ENCODE measurements around the gene EFNA5.

Gene EFNA5

DNA sequence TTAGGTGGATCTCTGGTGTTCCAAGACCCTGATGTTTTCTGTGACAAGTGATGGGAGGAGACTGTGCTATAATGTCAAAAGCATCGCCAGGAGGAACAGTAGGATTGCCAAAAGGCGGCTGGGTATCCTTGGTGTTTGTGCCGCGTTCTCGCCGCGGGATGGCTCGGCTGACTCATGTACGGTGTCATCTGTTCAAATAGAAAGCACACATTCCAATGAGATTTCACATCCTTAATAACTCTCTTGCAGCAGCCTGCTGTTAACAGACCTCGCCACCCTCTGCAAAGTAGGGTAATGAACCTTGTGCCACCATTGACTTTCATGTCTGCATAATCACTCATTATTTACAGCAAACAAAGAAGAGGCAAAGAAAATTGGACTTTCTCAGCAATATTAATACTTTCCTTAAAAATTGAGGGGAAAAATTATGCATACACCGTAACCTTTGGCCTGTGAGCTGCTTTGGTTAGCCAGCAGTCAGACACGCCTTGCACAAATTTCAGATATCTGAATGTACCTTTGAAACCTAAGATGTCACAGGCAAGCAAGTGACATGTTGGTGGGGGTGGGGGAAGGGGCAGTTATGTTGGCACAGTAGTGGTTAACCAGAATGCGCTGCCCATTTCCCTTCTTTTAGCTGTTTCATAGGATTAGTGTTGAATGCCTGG is 289.4 kb downstream of the EFNA5 start:
- no peak for DNase-seq

DNA sequence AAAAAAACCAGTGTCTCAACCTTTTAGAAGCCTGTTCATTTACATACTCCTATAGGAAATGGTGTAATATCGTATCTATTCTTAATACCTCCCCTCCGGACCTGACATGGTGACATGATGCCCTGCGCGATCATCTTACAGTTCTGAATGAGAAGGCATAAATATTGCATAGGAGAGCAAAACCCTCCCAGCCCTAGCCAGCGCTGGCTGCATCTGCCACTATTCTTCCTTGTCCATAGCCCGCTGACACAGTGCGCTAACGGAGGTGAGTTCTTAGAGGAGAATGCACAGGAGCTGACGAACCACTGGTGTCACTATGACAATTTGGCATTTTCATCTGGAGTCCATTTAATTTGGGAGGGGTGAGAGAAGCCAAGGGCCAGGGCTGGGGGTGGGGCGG is 290.1 kb downstream of the EFNA5 start:
- DNase-seq = no peak

DNA sequence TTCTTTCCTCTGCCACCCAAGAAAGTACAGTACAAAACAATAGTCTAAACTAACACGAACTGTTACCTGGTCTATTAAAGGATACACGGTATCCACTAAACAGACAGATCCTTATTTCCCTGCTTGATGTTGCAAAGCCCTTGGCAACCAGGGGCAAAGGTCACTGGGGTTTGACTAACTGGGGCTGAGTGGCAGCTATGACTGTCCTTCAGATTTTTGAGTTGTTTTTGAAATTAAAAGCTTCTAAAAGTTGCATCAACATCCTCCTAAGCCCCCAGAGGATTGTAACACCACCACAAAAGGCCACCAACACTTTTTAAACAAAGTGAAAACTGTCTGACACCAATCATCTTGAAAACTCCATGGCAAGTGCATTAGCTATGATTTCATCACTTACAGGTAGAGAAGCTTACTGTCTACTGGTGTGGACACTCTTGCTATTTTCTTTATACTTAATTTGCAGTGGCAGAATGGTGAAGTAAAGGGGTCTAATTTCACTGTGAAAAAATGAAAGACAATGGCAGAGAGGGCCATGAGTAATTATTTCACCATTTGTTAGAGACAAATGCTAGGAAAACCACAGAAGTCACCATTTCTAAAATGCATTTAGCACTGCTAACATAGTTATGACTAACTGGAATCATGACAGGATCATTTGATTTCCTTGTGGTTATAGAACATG is 292.4 kb downstream of the EFNA5 start:
- DNase-seq = no peak

DNA sequence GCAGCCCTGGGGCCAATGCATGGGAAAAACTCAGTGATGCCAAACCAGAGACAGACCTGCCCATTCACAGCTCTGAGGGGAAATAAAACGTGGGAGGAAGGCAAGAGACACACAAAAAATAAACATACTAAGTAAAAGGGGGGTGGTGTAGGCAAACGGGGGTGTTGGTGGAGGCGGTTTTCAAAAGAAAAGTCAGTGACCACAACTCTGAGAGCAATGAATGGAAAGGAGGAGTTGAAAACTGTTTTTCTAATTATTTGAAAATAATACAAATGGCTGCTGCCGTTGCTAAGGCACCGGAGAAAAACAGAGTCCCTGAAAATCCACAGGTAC is 293.5 kb downstream of the EFNA5 start:
- no peak for DNase-seq

DNA sequence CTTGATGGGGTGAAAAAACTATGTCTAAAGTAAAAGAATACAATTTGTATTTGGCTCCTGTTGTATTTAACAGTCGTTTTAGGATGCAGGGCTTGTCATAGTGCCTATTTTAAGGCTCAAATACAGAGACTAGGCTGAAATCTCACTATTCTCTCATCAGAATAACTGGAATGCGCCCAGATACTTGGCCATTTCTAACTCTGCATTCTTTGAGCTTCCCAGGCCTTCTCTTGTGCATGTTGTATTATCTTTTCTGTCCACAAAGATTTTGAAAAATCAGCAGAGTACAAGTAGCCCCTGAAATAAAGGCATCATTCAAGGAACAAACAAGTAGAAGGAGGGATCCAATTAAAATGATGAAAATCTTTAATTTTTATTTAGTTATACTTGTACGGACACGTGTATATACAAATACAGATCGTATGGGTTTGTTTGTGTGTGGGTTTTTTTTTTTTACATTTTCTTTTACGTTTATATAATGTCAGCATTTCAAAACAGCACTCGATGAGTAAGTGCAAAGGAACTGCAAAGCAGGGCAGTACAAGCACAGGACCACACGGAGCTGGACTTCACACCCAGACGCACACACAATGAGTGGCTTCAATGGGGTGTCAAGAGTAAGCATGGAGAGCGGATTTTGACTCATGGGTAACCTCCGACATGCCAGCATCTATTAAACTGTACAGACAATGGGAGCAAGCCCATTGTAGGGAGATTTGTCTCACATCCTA is 294.0 kb downstream of the EFNA5 start:
- no peak for DNase-seq

DNA sequence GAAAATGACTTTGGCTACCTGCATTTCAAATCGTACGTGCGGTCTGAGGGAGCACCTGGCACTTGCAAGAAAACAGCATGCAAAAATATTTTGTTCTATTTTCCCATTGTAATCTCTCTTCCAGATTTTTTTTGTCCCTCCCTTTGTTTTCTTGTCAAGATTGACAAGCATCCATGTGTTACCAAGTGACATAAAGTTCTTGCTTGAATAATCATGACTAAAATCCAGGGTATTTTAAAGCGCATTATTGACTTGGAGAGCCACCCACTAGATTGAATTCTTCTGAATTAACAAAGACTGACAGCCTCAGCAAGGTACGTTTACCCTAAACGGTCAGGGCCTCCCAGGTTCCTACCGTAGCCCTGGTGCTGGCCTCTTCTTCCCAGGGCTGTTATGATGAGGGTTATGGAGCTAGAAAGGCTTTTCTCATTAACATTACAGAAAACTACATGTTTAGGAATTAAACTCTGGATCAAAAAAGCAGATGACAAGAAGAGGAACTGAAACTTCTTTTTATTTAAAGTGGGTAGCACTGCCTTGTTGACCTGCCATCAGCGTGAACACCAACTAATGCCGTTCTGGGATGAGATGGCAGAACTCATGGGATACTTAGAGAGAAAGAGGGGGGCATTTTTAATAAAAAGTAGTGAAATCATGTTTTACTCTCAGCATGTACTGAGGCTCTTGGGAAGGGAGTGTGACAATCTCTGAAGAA is 297.0 kb downstream of the EFNA5 start:
- DNase-seq = no peak

DNA sequence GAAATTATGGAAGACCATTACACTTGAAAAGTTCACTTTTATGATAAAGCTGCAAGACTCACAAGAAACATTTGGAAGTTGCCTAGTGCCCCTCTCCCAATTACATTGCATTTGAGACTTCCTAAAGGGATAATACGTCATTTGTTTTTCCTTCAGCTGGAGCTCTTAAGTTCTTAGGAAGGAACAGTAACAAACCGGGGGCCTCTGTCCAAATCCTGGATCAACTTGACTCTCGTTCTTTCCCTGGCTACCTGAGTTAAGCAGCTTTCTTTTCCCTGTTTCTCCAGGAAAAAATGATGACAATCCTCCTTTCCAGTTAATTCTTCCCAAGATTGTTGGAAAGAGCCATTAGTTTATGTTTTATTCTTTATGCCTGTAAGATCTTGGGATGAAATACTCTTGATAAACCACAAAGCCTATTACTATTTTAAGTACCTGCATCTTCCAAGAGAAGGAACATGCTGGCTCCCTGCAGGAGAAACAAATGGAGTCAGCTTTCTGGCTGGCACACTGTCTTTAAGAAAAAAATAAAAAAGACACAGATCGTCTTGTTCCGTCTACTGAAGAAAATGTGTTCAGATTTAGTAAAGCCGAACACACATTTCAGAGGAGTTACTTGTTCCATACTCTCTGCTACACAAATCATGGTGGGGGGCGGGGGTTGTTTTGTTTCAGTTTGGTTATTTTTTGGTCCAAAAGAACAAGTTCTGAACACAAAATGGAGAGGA is 297.9 kb downstream of the EFNA5 start:
- no peak for DNase-seq

DNA sequence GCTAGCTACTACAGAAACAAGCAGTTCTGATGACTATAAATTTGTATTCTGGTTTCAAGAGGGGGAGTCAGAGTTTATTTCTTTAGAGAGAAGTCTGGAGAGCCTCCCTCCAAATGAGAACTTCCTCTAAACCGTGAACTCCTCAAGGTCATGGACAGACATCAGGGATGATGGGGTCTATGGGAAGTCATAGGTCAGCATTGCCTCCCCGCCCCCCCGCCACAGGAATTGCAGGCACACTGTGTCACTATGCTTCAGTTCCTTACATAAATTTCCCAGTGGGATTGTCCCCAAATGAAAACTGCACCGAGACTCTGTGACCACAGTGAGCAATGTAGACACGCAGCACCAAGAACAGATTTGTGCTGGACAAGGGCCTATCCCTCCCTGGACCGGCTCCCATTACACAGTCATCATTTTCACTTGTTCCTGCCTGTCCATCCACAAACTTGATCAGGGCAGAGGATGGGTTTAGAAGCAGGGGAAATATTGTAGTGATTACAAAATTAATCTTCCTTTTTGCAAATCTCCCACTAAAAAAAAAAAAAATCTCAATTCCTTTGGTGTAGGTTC is 300.3 kb downstream of the EFNA5 start:
- DNase-seq = no peak

DNA sequence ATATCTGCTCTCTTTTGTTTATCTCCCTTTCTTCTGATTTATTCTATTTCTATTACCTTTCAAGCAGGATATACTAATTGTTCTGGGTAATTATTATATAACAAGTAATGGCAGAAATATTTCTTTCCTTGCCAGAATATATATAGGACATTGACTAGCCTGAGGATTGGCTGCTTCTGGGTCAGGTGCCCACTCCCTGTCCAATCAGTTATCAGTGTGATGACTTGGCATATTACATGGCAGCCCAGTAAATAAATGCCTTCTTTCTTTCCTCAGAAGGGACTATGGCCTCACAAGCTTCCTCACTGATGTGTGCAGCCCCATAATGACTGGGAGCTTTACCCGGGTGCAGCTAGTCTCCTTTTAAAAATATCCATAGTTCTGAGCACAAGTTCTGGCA is 301.1 kb downstream of the EFNA5 start:
- no peak for DNase-seq

DNA sequence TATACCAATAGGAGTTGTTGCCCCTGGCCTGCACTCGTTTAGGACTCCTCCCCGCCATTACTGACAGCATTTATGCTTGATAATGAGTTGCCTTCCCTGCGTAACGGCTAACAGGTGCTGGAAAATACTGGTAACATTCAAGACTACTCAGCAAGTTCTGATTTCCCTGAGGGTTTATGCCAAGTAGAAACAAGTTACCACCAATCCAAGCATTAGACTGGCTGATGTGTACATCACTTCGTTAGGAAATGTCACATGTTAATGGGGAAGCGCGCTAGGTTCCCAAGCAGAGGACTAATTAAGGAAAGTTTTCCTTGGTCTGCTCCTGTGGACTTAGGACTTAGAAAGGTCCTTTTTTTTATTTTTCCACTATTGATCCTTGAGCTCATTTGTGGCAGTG is 302.1 kb downstream of the EFNA5 start:
- no peak for DNase-seq

DNA sequence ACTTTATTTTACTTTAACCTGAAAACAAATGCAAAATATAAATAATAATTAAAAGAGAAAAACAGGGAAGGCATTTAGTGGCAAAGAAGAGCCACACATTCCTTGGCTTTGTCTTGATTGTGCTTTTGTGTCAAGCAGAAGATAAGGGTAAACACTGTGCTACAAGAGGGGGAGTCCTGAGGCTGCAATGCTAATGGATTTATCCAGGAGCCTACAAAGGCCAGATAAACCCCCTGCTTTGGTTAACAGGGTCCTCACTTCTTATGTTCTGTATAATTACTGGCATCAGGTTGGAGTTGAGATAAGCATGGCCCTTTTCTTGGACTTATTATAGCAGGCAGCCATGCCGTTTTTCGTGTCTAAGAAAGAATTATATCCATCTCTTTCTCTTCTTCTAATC is 302.8 kb downstream of the EFNA5 start:
- no peak for DNase-seq

DNA sequence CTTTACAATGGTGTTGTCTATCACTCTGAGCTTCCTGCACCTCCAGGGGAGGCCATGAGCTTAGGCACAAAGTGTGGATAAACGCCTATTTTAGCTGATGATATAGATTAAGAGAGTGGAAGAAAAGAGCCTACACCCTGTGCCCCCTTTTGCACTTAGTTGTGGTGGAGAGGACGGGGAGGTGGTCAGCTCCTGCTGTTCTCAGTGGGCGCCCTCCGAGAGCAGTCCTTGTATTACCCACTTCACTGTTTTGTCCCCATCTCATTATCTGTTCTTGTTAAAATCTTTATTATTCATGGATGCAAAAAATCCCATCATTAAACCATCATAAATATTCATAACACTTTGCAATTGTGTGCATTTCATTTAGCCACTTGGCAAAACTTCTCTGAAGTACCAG is 303.3 kb downstream of the EFNA5 start:
- no peak for DNase-seq

DNA sequence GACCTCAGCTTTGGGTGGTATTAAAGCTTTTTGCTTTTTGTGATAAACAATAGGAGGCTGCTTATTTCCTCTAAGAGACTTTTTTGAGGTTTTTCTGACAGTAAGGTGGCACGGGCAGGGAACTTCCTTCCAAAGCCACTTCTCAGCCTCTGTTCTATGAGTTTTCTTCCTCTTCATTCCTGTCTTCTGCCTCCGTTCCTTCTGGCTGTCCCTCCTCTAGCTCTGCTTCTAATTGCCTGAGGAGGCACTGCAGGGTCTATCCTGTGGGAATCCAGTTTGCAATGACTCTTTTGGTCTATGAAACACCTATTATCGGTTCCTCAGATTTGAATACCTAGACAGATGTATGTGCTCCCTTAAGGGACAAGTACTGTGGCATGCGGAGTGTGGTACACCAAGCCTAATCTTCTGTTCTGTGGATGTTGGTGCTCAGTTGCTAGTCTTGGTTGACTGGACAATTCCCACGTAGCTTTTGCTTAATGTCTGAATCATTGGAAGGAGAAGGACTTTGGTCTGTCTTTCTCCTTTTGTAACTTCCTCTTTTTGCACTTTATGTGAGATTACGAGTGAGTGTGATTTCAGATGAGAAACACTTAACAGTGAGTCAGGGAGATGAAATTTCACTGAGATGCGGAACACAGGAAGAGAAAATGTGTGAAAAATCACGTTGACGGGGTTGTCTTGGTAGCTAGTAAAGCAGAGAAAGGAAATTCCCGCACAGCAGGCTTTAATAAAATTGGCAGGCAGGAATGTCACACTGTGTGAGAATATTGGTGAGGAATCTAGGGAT is 305.2 kb downstream of the EFNA5 start:
- peak; percentile 40 to 65 for DNase-seq

DNA sequence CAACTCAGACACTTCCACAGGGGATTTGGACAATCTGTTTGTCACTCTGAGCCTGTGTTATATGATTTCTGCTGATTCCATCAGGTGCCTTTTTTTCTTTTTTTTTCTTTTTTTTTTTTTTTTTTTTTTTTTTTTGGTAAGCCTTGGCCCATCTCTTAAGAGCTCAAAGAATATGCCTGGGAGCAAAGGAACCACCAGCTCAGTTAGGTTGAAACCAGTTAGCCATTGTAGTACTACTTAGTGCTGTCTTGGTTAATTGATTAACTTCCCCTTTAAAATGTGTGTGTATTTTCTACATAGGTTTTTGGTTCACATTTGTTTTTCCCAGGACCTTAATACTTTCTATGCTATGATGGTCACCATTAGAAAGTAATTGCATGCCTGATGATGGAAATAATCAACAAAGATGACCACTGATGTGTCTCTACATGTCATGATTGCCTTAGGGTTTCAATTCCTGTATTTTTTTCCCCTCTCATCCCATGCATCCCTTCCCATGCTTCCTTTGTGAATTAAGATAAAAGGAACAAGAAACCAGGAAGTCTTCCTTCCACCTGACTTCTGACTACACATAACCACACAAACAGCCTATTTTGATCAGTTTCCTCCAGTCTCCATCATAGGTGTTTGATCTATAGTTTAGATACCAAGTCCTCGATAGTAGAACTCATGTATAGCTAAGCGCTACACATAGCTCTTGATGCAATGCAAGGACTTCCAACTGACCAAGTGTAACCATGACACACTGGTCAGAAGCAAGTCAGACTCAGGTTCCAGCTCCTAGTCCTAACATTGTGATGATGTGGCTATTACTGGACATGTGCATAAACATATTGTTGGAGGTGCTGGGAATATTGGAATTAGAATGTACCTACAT is 306.1 kb downstream of the EFNA5 start:
- no peak for DNase-seq

DNA sequence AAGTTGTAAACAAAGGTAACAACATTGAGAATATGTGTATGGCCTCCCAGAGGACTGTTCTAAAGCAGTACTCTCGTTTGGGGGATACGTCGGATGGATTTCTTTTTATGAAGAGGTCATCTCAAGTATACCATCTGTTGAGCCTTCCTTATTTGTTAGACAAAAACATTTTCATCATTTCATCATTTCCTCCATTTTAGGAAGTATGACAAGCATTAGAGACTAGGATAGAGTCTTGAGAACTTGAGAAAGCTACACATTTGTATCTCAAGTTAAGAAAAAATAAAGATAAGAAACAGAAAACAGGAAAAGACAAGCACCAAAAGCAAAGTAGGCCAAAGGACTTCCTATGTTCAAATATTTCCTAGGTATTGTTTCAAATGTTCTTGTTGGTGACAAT is 307.0 kb downstream of the EFNA5 start:
- no peak for DNase-seq

DNA sequence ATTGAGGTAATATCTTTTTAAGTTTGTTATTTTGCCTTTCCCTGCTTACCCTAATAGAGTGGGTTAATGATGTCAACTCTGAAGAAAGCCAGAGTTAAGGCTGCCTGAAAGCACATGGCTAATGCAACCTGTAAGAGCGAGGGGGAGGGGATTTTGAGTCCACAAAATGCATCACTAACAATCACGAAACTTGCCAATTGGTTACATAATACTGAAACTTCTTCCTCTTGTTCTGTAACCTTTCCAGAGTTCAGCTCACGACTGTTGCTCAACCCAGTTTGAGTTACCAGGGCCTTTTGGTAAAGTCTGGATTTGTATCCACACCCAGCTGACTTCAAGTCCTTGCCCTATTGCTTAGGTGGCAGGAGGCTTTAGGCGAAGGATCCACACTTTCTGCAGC is 308.8 kb downstream of the EFNA5 start:
- DNase-seq = peak; percentile 69 to 74

DNA sequence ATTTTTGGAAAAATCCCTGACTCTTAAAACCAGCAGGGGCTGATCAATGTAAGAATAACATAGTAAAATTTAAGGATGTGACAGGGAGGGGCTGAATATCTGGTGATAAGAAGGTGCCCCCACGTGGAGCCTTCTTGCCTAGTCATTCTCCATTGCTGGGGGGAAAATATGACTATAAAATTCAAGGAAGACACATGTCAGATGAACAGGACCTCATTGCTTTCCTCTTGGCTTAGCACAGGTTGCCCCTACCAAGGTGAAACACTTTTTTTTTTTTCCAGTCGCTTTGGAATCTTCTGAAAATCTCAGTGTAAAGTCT is 310.9 kb downstream of the EFNA5 start:
- no peak for DNase-seq

DNA sequence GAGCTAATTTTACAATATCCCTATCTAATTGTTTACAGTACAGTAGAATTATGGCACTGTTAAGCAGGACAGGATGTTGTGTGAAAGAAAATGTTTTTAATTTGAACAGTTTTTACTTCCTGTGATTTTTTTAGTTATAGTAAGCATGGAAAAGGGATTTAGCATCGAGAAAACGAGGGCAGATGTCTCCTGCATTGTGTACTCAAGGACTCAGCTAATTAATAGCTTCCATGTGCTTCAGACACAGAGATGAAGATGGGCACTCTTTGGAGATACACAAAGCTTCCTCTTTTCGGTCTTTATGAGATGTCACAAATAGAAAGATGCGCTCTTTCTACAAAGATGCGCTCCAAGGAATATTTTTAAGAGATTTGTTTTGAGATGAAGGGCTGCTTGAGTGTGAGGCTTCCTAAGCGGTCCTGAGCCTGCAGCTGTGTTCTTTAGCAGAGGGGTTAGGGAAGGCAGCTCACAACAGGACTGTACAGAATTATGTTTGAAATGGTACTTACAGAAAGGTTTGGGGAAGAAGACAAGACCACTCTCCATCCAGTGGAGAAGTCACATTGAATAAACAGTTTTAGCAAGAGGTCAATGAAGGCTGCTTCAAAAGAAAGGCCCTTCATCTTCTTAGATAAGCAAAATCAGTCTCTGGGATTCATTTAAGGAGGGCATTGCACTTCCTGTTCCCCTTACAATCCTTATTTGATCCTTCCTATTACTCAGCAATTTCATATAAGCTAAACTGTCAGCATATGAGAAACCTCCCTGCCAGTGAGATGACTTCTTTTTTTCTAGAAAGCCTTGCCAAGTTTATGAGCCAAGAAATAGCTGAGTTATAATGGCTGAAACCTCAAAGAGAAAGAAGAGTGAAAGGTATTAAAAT is 311.5 kb downstream of the EFNA5 start:
- DNase-seq = peak; percentile 41 to 51

DNA sequence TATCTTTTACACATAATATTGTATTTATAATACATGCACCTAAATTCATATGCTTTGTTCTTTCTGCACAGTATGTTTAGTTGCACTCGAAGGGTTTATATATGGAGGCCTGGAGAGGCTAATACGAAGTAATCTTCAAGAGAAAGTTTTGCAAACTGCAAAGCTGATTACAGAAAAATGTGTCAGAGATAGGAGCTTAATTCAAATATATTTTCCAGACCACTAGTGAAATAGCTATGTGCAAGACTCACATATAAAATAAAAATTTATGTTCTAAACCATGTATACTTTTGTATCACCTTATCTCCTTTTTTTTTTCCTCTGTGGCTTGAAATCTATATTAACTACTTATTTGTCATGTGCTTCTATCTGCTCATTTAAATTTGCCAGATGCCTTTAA is 313.8 kb downstream of the EFNA5 start:
- no peak for DNase-seq

DNA sequence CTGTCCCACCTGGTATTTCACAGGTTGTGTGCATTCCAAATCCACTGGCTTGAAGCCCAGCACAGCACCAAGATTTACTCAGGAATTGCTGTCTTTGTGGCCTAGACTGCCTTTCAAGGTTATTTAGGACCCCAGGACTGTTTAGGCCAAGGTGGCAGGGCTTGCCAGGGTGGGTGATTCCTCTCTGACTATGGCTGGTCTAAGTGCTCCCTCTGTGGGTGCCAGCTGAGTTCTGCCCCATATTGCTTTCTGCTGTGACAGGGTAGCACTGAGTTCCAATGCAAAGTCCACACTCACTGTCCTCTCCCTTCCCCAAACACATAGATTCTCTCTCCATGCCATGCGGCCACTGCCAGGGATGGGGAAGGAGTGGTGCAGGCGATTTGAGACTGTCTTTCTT is 318.2 kb downstream of the EFNA5 start:
- no peak for DNase-seq
